CD8-positive, alpha-beta memory T cell (primary cell): ENCODE measurements around the gene DPYSL5. TPM values are rescaled to one million over a fixed set of nuclear protein-coding genes. Genes with fewer than 3 reads are reported as not detected.
A peak's percentile ranks its signal among the peaks of the same experiment; 100 is the strongest.

Source experiments
- CTCF ChIA-PET: fragments of 350-600 bp; sonication (Branson Sonifier 250); formaldehyde crosslinking; loops from one replicate; lab custom pipeline; 2021; ENCODE audit warnings: antibody characterized with exemption; lab: Charles Lee
- POLR2A ChIA-PET: fragments of 350-600 bp; sonication (Branson Sonifier 250); formaldehyde crosslinking; loops from one replicate; lab custom pipeline; 2021; ENCODE audit warnings: antibody characterized with exemption; lab: Charles Lee
- DNase-seq, 5 donors: peaks; one replicate each; pipeline versions ENCODE4 v3.0.0 to v3.0.0-alpha.2; 2020 to 2022; ENCODE audit warnings: mixed read lengths in 1 of 5
- H3K27ac ChIP-seq: one replicate; pipeline ENCODE4 v1.7.0; 2013; ENCODE audit warnings: low read depth, mild to moderate bottlenecking, low read length, moderate library complexity
- H3K27me3 ChIP-seq: 2 replicates; pipeline ENCODE4 v1.7.0; 2013; ENCODE audit warnings: low read length, mild to moderate bottlenecking; ENCODE audit not compliant: insufficient read depth, poor library complexity, severe bottlenecking
- H3K36me3 ChIP-seq: 2 replicates; pipeline ENCODE4 v1.7.0; 2013; ENCODE audit warnings: mild to moderate bottlenecking, low read length, moderate library complexity; ENCODE audit not compliant: insufficient read depth
- H3K4me1 ChIP-seq: 2 replicates; pipeline ENCODE4 v1.7.0; 2013; ENCODE audit warnings: mild to moderate bottlenecking, low read length, moderate library complexity; ENCODE audit not compliant: insufficient read depth
- H3K4me3 ChIP-seq: 2 replicates; pipeline ENCODE4 v1.7.0; 2013; ENCODE audit warnings: mild to moderate bottlenecking, low read length
- H3K9me3 ChIP-seq: 2 replicates; pipeline ENCODE4 v1.7.0; 2013; ENCODE audit warnings: mild to moderate bottlenecking, low read length
- H3K27ac Mint-ChIP-seq, 8 donors: one replicate each; pipeline ENCODE4 v1.8.0; 2020 to 2021; ENCODE audit warnings: mixed read lengths in 8 of 8, mild to moderate bottlenecking in 6 of 8, inconsistent platforms in 3 of 8, moderate library complexity in 3 of 8
- H3K27me3 Mint-ChIP-seq, 2 donors: one replicate each; pipeline ENCODE4 v1.8.0; 2020 to 2021; ENCODE audit warnings: mixed read lengths in 2 of 2, mild to moderate bottlenecking in 1 of 2, moderate library complexity in 1 of 2
- H3K36me3 Mint-ChIP-seq, 3 donors: one replicate each; pipeline ENCODE4 v1.8.0; 2020 to 2021; ENCODE audit warnings: mixed read lengths in 3 of 3, inconsistent platforms in 1 of 3, mild to moderate bottlenecking in 1 of 3
- H3K4me1 Mint-ChIP-seq, 3 donors: one replicate each; pipeline ENCODE4 v1.8.0; 2020 to 2021; ENCODE audit warnings: mixed read lengths in 3 of 3, inconsistent platforms in 1 of 3, mild to moderate bottlenecking in 1 of 3
- H3K4me3 Mint-ChIP-seq, 7 donors: one replicate each; pipeline ENCODE4 v1.8.0; 2020 to 2021; ENCODE audit warnings: mixed read lengths in 7 of 7, mild to moderate bottlenecking in 6 of 7, moderate library complexity in 4 of 7, inconsistent platforms in 2 of 7
- H3K9me3 Mint-ChIP-seq, 5 donors: one replicate each; pipeline ENCODE4 v1.8.0; 2020 to 2022; ENCODE audit warnings: mixed read lengths in 5 of 5, mild to moderate bottlenecking in 3 of 5, moderate library complexity in 2 of 5, inconsistent platforms in 1 of 5
- polyA plus RNA-seq: library from polyadenylated mRNA; unstranded; fragments of 300-500 nt; fragmentation: Illumina TruSeq; gene quantifications from one replicate; pipeline ENCODE4 v1.2.3, GENCODE V29; 2021
- total RNA-seq, 2 experiments: library from RNA; stranded (reverse); gene quantifications; one replicate each; pipeline ENCODE4 v1.2.3, GENCODE V29; 2021

The DPYSL5 gene
- total and polyA plus RNA-seq, 3 experiments from 2014 or later, result not detected

- CTCF ChIA-PET, result interaction anchor here (0.8 kb wide), 1 partner anchor 23 kb away, joined by 3 read pairs; no protein-coding TSS in a partner anchor
These were observed 25.1 kb upstream of the DPYSL5 start for GRCh38 chr2:26822877-26823276.

DNA sequence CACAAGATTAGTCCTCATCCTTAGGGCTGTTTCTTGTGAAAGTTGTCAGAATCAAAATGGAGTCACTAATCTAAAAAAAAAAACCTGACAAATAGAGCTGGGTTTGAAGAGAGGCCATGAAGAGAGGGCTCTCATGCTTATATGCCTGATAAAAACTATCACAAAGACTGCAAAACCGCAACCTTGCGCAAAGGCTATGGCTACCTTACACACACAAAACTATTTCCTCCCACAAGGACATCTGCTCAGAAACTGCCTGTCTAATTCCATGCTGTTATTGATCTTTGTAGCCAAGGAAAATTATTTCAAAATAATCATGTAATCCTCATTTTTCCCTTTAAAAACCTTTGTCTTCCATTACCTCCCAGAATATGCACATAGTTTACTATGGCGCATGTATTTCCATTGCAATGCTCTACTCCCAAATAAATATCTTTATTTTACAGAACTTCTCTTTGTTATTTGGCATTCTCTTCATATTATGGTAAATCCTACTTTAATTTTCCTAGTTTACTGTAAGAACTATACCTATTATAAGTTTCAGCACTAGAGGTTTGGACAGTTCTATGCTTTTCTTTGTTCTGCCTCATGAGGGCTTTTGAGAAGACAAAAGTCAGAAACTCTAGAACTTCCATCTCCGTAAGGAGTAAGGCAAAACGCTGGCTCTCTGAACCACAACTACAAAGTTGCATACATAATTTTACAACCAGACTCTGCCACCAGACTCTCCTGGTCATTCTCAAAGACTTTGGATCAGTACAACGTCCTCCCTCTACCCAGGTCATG lies 9.6 kb upstream of the DPYSL5 start:
- no peak overlapping the region for H3K4me3 ChIP-seq
- no peaks in the 10 kb centered on the region for H3K4me1 ChIP-seq
- CTCF ChIA-PET, result no interaction called here
- Mint-ChIP-seq H3K27me3 (peaks cover 34 to 67% of the 10 kb centered on the region in 2 donors), H3K27ac (no peak overlapping the region), H3K36me3 (no peaks in the 10 kb centered on the region), H3K4me1 (no peaks in the 10 kb centered on the region), H3K4me3 (no peak overlapping the region), H3K9me3 (no peaks in the 10 kb centered on the region)
- no peaks in the 10 kb centered on the region for H3K9me3 ChIP-seq
- peaks cover 6% of the 10 kb centered on the region for H3K27me3 ChIP-seq
- no peaks in the 10 kb centered on the region for H3K36me3 ChIP-seq
- DNase-seq, result no peak
- POLR2A ChIA-PET, result no interaction called here
- H3K27ac ChIP-seq, result no peak overlapping the region

More at GRCh38 chr2:26822877-26823276, 25.1 kb upstream of the DPYSL5 start:
- H3K27ac ChIP-seq, result no peak overlapping the region
- no peaks in the 10 kb centered on the region for H3K36me3 Mint-ChIP-seq
- POLR2A ChIA-PET, result no interaction called here
- H3K4me3 ChIP-seq, result no peak overlapping the region
- no peaks in the 10 kb centered on the region for H3K9me3 ChIP-seq
- no peaks in the 10 kb centered on the region for H3K4me1 ChIP-seq
- no peaks in the 10 kb centered on the region for H3K9me3 Mint-ChIP-seq
- no peak for DNase-seq
- H3K4me1 Mint-ChIP-seq, result no peaks in the 10 kb centered on the region
- H3K27ac Mint-ChIP-seq, result no peak overlapping the region
- no peaks in the 10 kb centered on the region for H3K27me3 ChIP-seq
- no peaks in the 10 kb centered on the region for H3K36me3 ChIP-seq
- no peak overlapping the region for H3K4me3 Mint-ChIP-seq
- peaks cover 9 to 38% of the 10 kb centered on the region in 2 donors for H3K27me3 Mint-ChIP-seq

GRCh38 chr2:26840937-26841610 lies 6.9 kb upstream of the DPYSL5 start:
- Mint-ChIP-seq H3K4me3 (peak overlapping the region in 1 of 7 donors; percentile 37), H3K27ac (no peak overlapping the region), H3K27me3 (peaks cover 38 to 68% of the 10 kb centered on the region in 2 donors), H3K4me1 (no peaks in the 10 kb centered on the region), H3K9me3 (no peaks in the 10 kb centered on the region), H3K36me3 (peaks cover 0 to 3% (median 0%) of the 10 kb centered on the region in 3 donors)
- H3K36me3 ChIP-seq, result no peaks in the 10 kb centered on the region
- H3K4me1 ChIP-seq, result no peaks in the 10 kb centered on the region
- CTCF ChIA-PET, result no interaction called here
- POLR2A ChIA-PET, result no interaction called here
- DNase-seq, result no peak
- H3K27ac ChIP-seq, result no peak overlapping the region
- H3K27me3 ChIP-seq, result peaks cover 16% of the 10 kb centered on the region
- no peak overlapping the region for H3K4me3 ChIP-seq
- H3K9me3 ChIP-seq, result no peaks in the 10 kb centered on the region

DNA sequence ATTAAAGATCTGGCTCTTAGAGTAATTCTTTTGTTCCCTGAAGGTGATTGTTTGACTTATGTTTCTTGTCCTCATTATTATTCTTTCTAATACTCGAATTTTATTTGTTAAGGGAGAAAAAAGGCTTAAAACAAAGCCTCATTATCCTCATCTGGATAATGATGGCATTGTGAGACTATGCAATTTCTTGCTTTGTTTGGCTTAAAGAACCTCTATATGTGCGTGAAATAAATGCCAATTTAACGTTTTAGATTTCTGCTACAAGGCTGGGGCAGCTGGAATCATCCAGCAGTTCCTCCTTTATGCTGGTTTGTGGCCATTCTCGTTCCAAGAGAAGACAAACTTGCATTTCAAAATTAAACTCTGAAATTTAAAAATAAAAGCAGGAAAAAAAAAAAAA lies 4.9 kb upstream of the DPYSL5 start:
- Mint-ChIP-seq H3K4me1 (peaks cover 6 to 11% (median 11%) of the 10 kb centered on the region in 3 donors), H3K27me3 (peaks cover 42 to 71% of the 10 kb centered on the region in 2 donors), H3K27ac (no peak overlapping the region), H3K4me3 (no peak overlapping the region), H3K36me3 (peaks cover 0 to 3% (median 0%) of the 10 kb centered on the region in 3 donors), H3K9me3 (no peaks in the 10 kb centered on the region)
- Histone ChIP-seq H3K27ac (no peak overlapping the region), H3K36me3 (no peaks in the 10 kb centered on the region), H3K4me1 (peaks cover 14% of the 10 kb centered on the region), H3K9me3 (no peaks in the 10 kb centered on the region), H3K27me3 (peaks cover 30% of the 10 kb centered on the region), H3K4me3 (no peak overlapping the region)
- CTCF ChIA-PET, result interaction anchor here (0.6 to 1.4 kb wide), 3 partner anchors 9 to 437 kb away, joined by 3 to 4 read pairs (median 3); no protein-coding TSS in a partner anchor
- POLR2A ChIA-PET, result no interaction called here
- DNase-seq, result no peak

DNA sequence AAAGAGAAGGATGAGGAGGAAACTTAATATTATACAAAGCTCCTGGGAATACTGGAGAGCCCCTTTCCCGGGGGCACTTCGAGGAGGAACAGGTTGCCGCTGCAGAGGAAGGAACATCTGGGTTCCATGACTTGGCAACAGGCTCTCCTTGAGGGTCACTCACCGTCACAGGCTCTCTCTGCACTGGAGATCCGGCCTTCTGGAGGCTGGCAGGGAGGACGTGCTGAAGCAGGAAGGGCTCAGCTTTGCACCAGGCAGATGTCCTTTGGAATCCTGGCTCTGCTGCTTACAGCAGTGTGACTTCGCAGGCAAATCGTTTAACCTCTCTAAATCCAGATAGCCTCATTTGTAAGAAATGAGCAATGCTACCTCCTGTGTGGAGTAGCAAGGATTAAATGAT lies 2.9 kb upstream of the DPYSL5 start:
- no peak overlapping the region for H3K4me3 ChIP-seq

GRCh38 chr2:26846334-26847306 lies 1.3 kb upstream of the DPYSL5 start:
- DNase-seq, result peak; percentile 18 to 58 (median 44)
- no peaks in the 10 kb centered on the region for H3K9me3 Mint-ChIP-seq
- Histone ChIP-seq H3K4me1 (peaks cover 19% of the 10 kb centered on the region), H3K4me3 (no peak overlapping the region), H3K9me3 (no peaks in the 10 kb centered on the region), H3K27ac (no peak overlapping the region), H3K36me3 (no peaks in the 10 kb centered on the region), H3K27me3 (peaks cover 47% of the 10 kb centered on the region)
- H3K27ac Mint-ChIP-seq, result peak overlapping the region in 2 of 8 donors; percentile 19 to 74
- POLR2A ChIA-PET, result no interaction called here
- H3K4me3 Mint-ChIP-seq, result peak overlapping the region; percentile 66 to 87 (median 77)
- peaks cover 38 to 59% of the 10 kb centered on the region in 2 donors for H3K27me3 Mint-ChIP-seq
- peaks cover 0 to 3% (median 0%) of the 10 kb centered on the region in 3 donors for H3K36me3 Mint-ChIP-seq
- H3K4me1 Mint-ChIP-seq, result peaks cover 11 to 22% (median 11%) of the 10 kb centered on the region in 3 donors
- CTCF ChIA-PET, result interaction anchor here (0.6 to 2.9 kb wide), 28 partner anchors 11 to 440 kb away, joined by 3 to 35 read pairs (median 4); no protein-coding TSS in a partner anchor

More for the DNA sequence above, 2.9 kb upstream of the DPYSL5 start:
- no peak overlapping the region for H3K27ac ChIP-seq
- DNase-seq, result no peak
- Mint-ChIP-seq H3K4me3 (no peak overlapping the region), H3K36me3 (peaks cover 0 to 3% (median 0%) of the 10 kb centered on the region in 3 donors), H3K4me1 (peaks cover 11 to 19% (median 11%) of the 10 kb centered on the region in 3 donors), H3K9me3 (no peaks in the 10 kb centered on the region), H3K27ac (no peak overlapping the region), H3K27me3 (peaks cover 41 to 61% of the 10 kb centered on the region in 2 donors)
- ChIA-PET POLR2A (no interaction called here), CTCF (interaction anchor here (1.0 to 2.9 kb wide), 6 partner anchors 12 to 123 kb away, joined by 3 to 35 read pairs (median 4); no protein-coding TSS in a partner anchor)
- H3K27me3 ChIP-seq, result peaks cover 47% of the 10 kb centered on the region
- peaks cover 19% of the 10 kb centered on the region for H3K4me1 ChIP-seq
- H3K9me3 ChIP-seq, result no peaks in the 10 kb centered on the region
- H3K36me3 ChIP-seq, result no peaks in the 10 kb centered on the region

- Histone ChIP-seq H3K9me3 (no peaks in the 10 kb centered on the region), H3K4me1 (peaks cover 19% of the 10 kb centered on the region), H3K27ac (no peak overlapping the region), H3K4me3 (no peak overlapping the region), H3K27me3 (peaks cover 47% of the 10 kb centered on the region), H3K36me3 (no peaks in the 10 kb centered on the region)
- H3K36me3 Mint-ChIP-seq, result peaks cover 0 to 3% (median 0%) of the 10 kb centered on the region in 3 donors
- no peaks in the 10 kb centered on the region for H3K9me3 Mint-ChIP-seq
- H3K27me3 Mint-ChIP-seq, result peaks cover 38 to 63% of the 10 kb centered on the region in 2 donors
- peaks cover 11 to 22% (median 11%) of the 10 kb centered on the region in 3 donors for H3K4me1 Mint-ChIP-seq
- DNase-seq, result no peak
- CTCF ChIA-PET, result interaction anchor here (1.0 to 2.9 kb wide), 6 partner anchors 12 to 344 kb away, joined by 3 to 35 read pairs (median 4); no protein-coding TSS in a partner anchor
- POLR2A ChIA-PET, result no interaction called here
- no peak overlapping the region for H3K27ac Mint-ChIP-seq
- peak overlapping the region; percentile 48 to 87 (median 58) for H3K4me3 Mint-ChIP-seq
These were observed 651 bp upstream of the DPYSL5 start for GRCh38 chr2:26847307-26847654.
